Smooth muscle cell (in vitro differentiated cells): ENCODE data around the gene IP6K2. TPM values are rescaled to one million over a fixed set of nuclear protein-coding genes. Genes with fewer than 3 reads are reported as not detected.

ENCODE experiments used
- DNase-seq: peaks from one replicate; lab custom pipeline; 2025; ENCODE audit not compliant: unreplicated experiment; lab: John Stamatoyannopoulos, UW
- H2AFZ ChIP-seq: fragments of 200-600 bp; sonication (generic); 2 replicates; pipeline ENCODE4 v1.6.0; 2016; ENCODE audit warnings: antibody characterized with exemption, low read depth, mild to moderate bottlenecking
- H3F3A ChIP-seq: fragments of 200-600 bp; sonication (generic); 2 replicates; pipeline ENCODE4 v1.6.0; 2017; ENCODE audit warnings: antibody characterized with exemption, low read depth
- H3K27ac ChIP-seq: fragments of 200-600 bp; sonication (generic); 2 replicates; pipeline ENCODE4 v1.5.1; 2016; ENCODE audit warnings: low read depth, mild to moderate bottlenecking
- H3K27me3 ChIP-seq: fragments of 200-600 bp; sonication (generic); 2 replicates; pipeline ENCODE4 v1.6.1; 2016; ENCODE audit warnings: low read depth, mild to moderate bottlenecking
- H3K36me3 ChIP-seq: fragments of 200-600 bp; sonication (generic); 2 replicates; pipeline ENCODE4 v1.5.1; 2016; ENCODE audit warnings: low read depth
- H3K4me1 ChIP-seq: fragments of 200-600 bp; sonication (generic); 2 replicates; pipeline ENCODE4 v1.5.1; 2016; ENCODE audit warnings: low read depth
- H3K4me2 ChIP-seq: fragments of 200-600 bp; sonication (generic); 2 replicates; pipeline ENCODE4 v1.6.0; 2016; ENCODE audit warnings: mild to moderate bottlenecking
- H3K4me3 ChIP-seq: fragments of 200-600 bp; sonication (generic); 2 replicates; pipeline ENCODE4 v1.5.1; 2016; ENCODE audit warnings: mild to moderate bottlenecking
- H3K79me2 ChIP-seq: fragments of 200-600 bp; sonication (generic); 2 replicates; pipeline ENCODE4 v1.6.0; 2016; ENCODE audit warnings: low read depth, mild to moderate bottlenecking
- H3K9ac ChIP-seq: fragments of 200-600 bp; sonication (generic); 2 replicates; pipeline ENCODE4 v1.6.0; 2016; ENCODE audit warnings: low read depth
- H3K9me3 ChIP-seq: fragments of 200-600 bp; sonication (generic); replicated peaks from 2 replicates; pipeline ENCODE4 v1.5.1; 2016; ENCODE audit warnings: low read depth
- H4K20me1 ChIP-seq: fragments of 200-600 bp; sonication (generic); 2 replicates; pipeline ENCODE4 v1.6.0; 2016; ENCODE audit warnings: low read depth
- WGBS: methylation state at CpG from one replicate; pipeline ENCODE4 v1.1.7; 2016; ENCODE audit warnings: low lambda C conversion rate; 5-methylcytosine and 5-hydroxymethylcytosine counted together
- polyA plus RNA-seq: library from polyadenylated mRNA; unstranded; fragments of >200 nt; fragmentation: Nextera tagmentation; extraction: Ambion mirVana; gene quantifications from 2 replicates; pipeline ENCODE4 v1.2.1, GENCODE V29; 2016
- total RNA-seq: library from RNA; depleted of rRNA; stranded (reverse); fragments of >200 nt; gene quantifications from 2 replicates; pipeline ENCODE4 v1.2.3, GENCODE V29; 2014
- TF ChIP-seq, protein P1 (sequence below): fragments of 200-600 bp; sonication (generic); IDR thresholded peaks from 2 replicates; pipeline ENCODE4 v1.5.1; 2017; ENCODE audit warnings: borderline replicate concordance, mild to moderate bottlenecking, antibody characterized with exemption; ENCODE audit not compliant: insufficient read depth, poor library complexity, severe bottlenecking

Gene IP6K2
- total and polyA plus RNA-seq, 2 experiments from 2014 or later = 106 to 124 TPM

DNA sequence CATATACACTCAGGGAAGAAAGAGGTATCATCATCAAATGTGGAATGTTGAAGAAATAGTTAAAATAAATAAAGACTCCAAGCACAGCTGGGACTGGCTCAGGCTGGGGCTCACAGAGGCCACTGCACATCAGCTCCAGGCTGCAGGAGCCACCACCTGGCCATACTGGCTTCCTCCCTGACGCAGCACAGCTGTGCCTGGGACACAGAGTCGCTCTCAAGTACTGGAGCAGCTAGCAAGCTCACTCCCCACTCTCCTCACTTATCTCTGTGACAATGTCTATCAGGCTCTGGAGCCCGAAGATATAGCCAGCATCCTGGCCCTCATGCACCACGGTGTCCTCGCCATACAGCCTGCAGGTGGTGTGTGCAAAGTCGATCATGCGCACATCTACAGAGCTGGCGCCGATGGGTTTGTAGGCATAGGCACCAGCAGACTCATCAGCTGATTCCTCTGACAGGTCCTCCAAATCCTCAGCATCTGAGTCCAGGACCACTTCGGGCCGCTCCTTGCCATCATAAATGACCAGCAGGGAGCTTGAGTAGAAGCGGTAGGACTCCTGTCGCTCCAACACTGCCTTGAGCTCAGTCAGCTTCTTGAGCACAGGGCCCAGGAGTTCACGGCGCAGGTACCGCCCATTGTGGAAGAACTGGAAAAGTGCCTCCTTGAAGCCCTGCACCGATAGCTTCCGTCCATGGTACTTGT lies 28.8 kb downstream of the IP6K2 start:
- Histone ChIP-seq H3K9me3 (no peaks in the 10 kb centered on the region), H2AFZ (no peak overlapping the region), H3K9ac (no peak overlapping the region), H4K20me1 (peaks cover 62% of the 10 kb centered on the region), H3K4me3 (no peak overlapping the region), H3F3A (peaks cover 48% of the 10 kb centered on the region), H3K27me3 (no peaks in the 10 kb centered on the region), H3K4me1 (peaks cover 11% of the 10 kb centered on the region), H3K36me3 (peaks cover 15% of the 10 kb centered on the region), H3K79me2 (peaks cover 42% of the 10 kb centered on the region), H3K4me2 (no peak overlapping the region), H3K27ac (no peak overlapping the region)
- TF ChIP-seq, protein P1, sequence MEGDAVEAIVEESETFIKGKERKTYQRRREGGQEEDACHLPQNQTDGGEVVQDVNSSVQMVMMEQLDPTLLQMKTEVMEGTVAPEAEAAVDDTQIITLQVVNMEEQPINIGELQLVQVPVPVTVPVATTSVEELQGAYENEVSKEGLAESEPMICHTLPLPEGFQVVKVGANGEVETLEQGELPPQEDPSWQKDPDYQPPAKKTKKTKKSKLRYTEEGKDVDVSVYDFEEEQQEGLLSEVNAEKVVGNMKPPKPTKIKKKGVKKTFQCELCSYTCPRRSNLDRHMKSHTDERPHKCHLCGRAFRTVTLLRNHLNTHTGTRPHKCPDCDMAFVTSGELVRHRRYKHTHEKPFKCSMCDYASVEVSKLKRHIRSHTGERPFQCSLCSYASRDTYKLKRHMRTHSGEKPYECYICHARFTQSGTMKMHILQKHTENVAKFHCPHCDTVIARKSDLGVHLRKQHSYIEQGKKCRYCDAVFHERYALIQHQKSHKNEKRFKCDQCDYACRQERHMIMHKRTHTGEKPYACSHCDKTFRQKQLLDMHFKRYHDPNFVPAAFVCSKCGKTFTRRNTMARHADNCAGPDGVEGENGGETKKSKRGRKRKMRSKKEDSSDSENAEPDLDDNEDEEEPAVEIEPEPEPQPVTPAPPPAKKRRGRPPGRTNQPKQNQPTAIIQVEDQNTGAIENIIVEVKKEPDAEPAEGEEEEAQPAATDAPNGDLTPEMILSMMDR = no peak
- WGBS = 94% methylated on average over 18 of the region's 18 CpGs
- DNase-seq = no peak

DNA sequence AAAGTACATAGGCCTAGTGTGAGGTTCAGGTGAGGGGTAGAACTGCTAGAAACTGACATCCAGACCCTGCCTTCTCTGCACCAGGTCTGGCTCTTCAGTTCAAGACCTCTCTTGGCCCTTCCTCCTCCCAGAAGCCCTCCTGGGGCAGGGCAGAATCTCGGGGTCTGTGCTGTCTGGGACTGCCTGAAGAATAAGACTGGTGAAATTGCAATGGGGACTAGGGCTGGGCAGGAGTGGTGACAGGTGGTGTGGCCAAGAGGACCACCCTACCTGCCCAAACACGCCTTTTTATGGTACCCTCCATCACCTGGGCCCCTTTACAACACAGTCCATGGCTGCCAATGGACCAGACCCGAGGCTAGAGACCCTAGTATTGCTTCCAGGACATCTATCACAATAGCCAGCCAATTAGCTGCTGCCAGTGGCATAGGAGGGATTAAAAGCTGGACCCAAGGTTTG lies 29.8 kb downstream of the IP6K2 start:
- peaks cover 55% of the 10 kb centered on the region for H4K20me1 ChIP-seq
- H3K9me3 ChIP-seq = no peaks in the 10 kb centered on the region
- H3K79me2 ChIP-seq = peaks cover 33% of the 10 kb centered on the region
- H2AFZ ChIP-seq = no peak overlapping the region
- H3K4me2 ChIP-seq = no peak overlapping the region
- H3K36me3 ChIP-seq = peaks cover 6% of the 10 kb centered on the region
- peaks cover 11% of the 10 kb centered on the region for H3K4me1 ChIP-seq
- H3F3A ChIP-seq = peaks cover 39% of the 10 kb centered on the region
- WGBS = 77% methylated on average over 3 of the region's 3 CpGs
- H3K9ac ChIP-seq = no peak overlapping the region
- no peaks in the 10 kb centered on the region for H3K27me3 ChIP-seq
- H3K4me3 ChIP-seq = no peak overlapping the region
- no peak overlapping the region for H3K27ac ChIP-seq
- DNase-seq = no peak
- TF ChIP-seq, protein P1 = no peak

DNA sequence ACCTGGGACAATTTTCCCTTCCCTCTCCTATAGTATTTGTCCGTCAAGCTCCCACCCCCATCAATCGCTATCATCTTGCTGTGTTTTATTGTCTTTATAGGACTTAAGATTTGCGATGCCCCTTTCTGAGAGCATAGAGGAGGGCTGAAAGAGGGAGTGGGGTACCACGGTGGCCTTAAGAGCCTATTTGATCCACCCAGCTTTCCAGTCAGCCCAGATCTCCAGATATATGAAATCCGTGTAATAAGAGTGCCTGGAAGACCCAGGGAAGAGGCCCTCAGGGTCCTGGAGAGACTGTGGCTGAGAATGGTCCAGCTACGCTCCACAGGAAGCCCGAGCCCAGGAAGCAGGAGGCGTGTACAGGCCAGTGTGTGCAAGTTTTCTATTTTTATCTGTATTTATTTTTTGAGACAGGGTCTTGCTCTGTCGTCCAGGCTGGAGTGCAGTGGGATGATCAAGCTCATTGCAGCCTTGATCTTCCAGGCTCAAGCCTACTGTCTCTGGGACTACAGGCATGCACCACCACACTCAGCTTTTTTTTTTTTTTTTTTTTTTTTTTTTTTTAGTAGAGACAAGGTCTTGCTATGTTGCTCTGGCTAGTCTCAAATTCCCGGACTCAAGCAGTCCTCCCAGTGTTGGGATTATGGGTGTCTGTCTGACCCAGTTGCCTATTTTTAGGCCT lies 30.3 kb downstream of the IP6K2 start:
- no peak for DNase-seq

More for the DNA sequence above, 30.3 kb downstream of the IP6K2 start:
- Histone ChIP-seq H3K4me2 (peak overlapping the region; percentile 94), H3K9ac (no peak overlapping the region), H4K20me1 (peaks cover 49% of the 10 kb centered on the region), H3K27me3 (no peaks in the 10 kb centered on the region), H3K79me2 (peaks cover 27% of the 10 kb centered on the region), H3F3A (peaks cover 35% of the 10 kb centered on the region), H3K4me3 (peak overlapping the region; percentile 94), H3K27ac (no peak overlapping the region), H3K4me1 (peaks cover 11% of the 10 kb centered on the region), H2AFZ (no peak overlapping the region), H3K36me3 (peaks cover 6% of the 10 kb centered on the region), H3K9me3 (no peaks in the 10 kb centered on the region)
- WGBS = 61% methylated on average over 10 of the region's 10 CpGs
- TF ChIP-seq, protein P1 = no peak
